WI38 (cell line): Measurements from ENCODE around the gene SPOCD1.

ENCODE experiments used
- H3K4me3 ChIP-seq: 2 replicates; pipeline ENCODE4 v1.5.1; 2011; ENCODE audit warnings: low read depth, mild to moderate bottlenecking, control low read depth, low read length
- TF ChIP-seq, protein P1 (sequence below): IDR thresholded peaks from 2 replicates; pipeline ENCODE4 v1.5.1; 2012; ENCODE audit warnings: low read depth, mild to moderate bottlenecking, control low read depth, low read length

SPOCD1 gene

DNA sequence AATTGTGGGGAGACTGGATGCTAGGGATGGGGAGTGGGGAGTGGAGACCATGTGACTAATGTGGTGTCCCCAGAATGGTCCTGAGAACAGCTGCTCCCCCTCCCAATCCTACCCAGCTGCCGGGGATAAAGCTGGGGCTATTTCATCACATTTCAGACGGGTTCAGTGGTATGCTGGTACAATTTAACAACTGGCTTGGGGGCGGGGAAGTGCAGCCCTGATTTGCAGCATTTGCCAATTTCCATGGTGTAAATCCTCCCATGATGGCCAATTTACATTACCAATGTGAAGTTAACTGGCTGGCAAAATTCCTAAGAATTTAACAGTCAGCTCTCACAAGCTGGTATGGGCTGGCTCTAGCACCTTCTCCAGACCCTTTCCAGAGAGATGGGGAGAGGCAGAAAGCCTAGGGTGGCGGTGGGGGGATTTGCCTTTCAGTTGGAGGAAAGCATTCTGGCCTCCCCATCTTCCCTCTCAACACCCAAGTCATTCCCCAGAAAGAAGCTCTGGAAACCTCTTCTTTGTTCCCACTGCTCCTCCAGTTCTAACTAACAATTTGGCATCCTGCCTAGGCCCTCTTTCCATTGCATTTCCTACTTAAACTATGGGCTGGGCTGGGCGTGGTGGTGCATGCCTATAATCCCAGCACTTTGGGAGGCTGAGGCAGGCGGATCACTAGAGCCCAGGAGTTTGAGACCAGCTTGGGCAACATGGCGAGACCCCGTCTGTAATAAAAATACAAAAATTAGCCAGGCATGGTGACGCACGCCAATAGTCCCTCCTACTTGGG, 40.4 kb downstream of the SPOCD1 start:
- H3K4me3 ChIP-seq, result no peak overlapping the region
- TF ChIP-seq, protein P1, sequence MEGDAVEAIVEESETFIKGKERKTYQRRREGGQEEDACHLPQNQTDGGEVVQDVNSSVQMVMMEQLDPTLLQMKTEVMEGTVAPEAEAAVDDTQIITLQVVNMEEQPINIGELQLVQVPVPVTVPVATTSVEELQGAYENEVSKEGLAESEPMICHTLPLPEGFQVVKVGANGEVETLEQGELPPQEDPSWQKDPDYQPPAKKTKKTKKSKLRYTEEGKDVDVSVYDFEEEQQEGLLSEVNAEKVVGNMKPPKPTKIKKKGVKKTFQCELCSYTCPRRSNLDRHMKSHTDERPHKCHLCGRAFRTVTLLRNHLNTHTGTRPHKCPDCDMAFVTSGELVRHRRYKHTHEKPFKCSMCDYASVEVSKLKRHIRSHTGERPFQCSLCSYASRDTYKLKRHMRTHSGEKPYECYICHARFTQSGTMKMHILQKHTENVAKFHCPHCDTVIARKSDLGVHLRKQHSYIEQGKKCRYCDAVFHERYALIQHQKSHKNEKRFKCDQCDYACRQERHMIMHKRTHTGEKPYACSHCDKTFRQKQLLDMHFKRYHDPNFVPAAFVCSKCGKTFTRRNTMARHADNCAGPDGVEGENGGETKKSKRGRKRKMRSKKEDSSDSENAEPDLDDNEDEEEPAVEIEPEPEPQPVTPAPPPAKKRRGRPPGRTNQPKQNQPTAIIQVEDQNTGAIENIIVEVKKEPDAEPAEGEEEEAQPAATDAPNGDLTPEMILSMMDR, result no peak

DNA sequence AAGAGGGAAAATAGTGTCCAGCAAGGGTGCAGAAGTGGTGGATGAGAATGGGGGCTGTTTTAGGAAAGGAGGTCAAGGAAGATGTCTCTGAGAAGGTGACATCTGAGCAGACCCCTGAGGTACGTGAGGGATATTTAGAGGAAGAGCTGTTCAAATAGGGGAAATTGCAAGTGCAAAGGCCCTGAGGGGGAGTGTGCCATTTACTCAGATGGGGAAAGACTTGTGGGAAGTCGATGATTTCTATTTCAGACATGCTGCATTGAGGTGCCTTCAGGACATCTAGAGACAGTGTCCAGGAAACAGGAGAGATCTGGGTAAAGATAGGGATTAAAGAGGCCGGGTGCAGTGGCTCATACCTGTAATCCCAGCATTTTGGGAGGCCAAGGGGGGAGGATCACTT, 41.3 kb downstream of the SPOCD1 start:
- TF ChIP-seq, protein P1, result no peak
- no peak overlapping the region for H3K4me3 ChIP-seq

DNA sequence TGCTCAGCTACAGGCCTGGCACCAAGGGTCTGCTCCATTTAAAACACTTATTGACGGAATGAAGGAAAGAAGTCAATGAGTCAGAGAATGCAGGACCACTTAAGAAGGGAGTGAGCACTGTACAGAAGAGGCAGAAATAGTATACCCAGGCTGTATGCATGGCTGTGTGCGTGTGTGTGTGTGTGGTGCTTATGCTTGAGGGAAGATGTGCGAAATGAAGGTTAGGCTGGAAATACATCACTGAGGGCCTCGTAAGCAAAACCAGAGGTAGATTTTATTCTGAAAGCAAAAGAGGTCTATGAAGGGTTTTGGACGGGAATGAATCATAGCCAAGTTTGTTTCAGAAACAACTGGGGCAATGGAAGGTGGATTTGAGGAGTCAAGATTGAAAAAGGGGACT, 42.0 kb downstream of the SPOCD1 start:
- TF ChIP-seq, protein P1, result no peak
- H3K4me3 ChIP-seq, result no peak overlapping the region

DNA sequence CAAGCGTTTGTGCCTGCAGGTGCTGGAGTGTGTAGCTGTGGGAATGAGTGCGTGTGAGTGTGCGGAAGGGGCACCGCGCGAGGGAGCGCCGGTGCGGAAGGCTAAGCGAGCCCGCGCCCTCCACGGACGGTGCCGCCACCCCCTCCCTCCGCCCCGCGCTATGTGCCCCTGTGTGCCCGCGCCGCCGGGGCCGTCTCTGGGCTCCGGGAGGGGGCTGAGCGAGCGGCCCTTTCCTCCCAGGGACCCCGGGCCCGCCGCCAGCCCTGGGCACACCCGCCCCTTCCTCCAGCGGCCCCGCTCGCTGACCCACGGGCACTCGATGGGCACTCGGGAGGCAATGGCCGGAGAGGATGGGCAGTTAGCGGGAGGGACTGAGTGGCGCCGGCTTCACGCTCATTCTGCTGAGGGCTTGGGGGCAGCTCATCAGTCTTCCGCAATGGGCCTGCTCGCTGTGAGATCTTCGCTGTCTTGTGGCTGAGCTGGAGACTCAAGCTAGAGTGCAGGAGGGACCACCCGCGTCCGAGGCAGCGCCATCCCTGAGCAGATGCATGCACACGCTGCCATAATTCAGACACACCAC, 43.1 kb downstream of the SPOCD1 start:
- TF ChIP-seq, protein P1, result no peak
- H3K4me3 ChIP-seq, result no peak overlapping the region

DNA sequence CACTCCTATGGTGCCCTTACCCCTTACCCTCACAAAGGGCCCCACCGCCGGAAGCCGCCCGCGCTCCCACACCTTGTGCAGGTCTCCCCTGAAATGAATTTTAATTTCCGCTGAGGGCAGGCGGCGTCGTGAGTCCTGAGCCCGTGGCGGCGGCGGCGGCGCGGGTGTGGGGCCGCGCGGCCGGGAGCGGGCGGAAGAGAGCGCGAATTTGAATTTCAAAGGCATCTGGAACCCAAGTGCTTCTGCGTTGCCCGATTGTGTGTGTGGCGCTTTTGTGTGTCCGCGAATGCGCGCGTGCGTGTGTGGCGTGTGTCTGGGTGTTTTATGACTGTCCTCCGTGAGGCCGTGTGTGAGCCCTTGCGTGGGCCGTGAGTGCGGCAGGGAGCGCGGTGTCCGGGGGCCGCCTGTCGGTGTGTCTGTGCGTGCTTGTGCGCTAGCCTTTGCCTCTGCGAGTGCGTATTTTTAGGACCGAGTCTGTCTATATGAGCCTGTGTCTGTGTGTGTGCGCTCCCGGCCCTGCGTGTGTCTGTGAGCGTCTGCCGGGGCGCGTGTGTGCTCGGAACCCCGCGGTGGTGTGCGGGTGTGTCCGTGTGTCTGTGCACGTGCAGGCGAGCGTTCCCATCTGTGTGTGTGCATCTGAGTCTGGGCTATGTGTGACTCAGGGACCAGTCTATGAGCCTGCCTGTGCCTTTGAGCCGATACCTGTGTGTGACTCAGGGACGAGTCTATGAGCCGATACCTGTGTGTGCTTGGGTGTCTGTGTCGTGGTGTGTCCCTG, 43.7 kb downstream of the SPOCD1 start:
- H3K4me3 ChIP-seq, result no peak overlapping the region
- TF ChIP-seq, protein P1, result no peak

DNA sequence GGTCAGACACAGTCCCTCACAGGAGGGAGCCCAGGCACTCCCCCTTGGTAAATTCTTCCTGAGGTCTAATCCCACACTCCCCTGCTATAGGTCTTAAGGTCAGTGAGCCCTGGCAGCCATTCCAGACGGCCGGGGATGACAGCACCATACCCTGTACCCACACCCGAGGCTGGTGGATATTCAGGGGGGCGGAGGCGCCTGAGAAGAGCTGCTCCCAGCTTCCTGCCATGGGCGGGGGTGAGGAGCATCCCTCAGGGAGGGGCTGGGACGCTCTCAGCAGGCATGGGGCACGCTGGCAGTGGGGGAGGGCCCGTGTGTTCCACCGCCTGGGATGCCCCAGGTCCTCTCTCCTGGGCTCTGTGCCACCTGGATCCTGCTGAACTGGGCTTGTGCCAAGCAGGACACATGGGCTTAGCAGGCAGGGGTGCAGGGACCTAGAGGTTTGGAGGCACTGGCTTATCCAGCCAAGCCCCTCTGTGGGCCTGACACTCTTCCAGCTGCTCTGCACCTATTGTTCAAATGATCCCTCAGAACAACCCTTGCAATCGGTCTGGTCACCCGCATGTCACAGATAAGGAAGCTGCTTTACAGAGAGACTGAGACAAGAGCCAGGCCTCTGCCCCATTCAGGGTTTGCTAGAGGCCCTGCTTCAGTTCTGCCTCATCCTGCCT, 46.0 kb downstream of the SPOCD1 start:
- TF ChIP-seq, protein P1, result no peak
- no peak overlapping the region for H3K4me3 ChIP-seq
